SK-N-SH treated with all-trans-retinoic acid at 6 μM for 48 hours (cell line): ENCODE data around the gene ABCC4.

Experiments
- ATAC-seq: fragments of 200-7000 bp; cut with Tn5 transposase; 3 replicates; pipeline ENCODE4 v1.9.1; 2020; ENCODE audit warnings: mild to moderate bottlenecking, moderate library complexity
- ARNTL ChIP-seq: fragments of 450-650 bp; formaldehyde crosslinking; IDR thresholded peaks from 2 replicates; pipeline ENCODE4 v1.5.0; 2020; ENCODE audit warnings: low read depth, mild to moderate bottlenecking, moderate library complexity, borderline replicate concordance
- BACH2 ChIP-seq: fragments of 250-450 bp; sonication (Bioruptor Pico); IDR thresholded peaks from 2 replicates; pipeline ENCODE4 v1.9.0; 2021; ENCODE audit warnings: mild to moderate bottlenecking, borderline replicate concordance
- CSDC2 ChIP-seq: fragments of 250-450 bp; sonication (Bioruptor Pico); IDR thresholded peaks from 2 replicates; pipeline ENCODE4 v1.5.0; 2020; ENCODE audit warnings: mild to moderate bottlenecking, moderate library complexity
- ESRRG ChIP-seq: fragments of 250-450 bp; sonication (Bioruptor Pico); IDR thresholded peaks from 2 replicates; pipeline ENCODE4 v1.6.1; 2021; ENCODE audit warnings: mild to moderate bottlenecking
- GLIS3 ChIP-seq: fragments of 250-450 bp; sonication (Bioruptor Pico); IDR thresholded peaks from 2 replicates; pipeline ENCODE4 v1.5.0; 2020; ENCODE audit warnings: mild to moderate bottlenecking, moderate library complexity
- OSR1 ChIP-seq: fragments of 250-450 bp; sonication (Bioruptor Pico); IDR thresholded peaks from 2 replicates; pipeline ENCODE4 v1.8.0; 2022; ENCODE audit warnings: moderate library complexity, mild to moderate bottlenecking, inconsistent platforms
- PPARA ChIP-seq: fragments of 250-450 bp; sonication (Bioruptor Pico); IDR thresholded peaks from 2 replicates; pipeline ENCODE4 v1.5.0; 2020; ENCODE audit warnings: mild to moderate bottlenecking, borderline replicate concordance
- RARB ChIP-seq: fragments of 250-450 bp; sonication (Bioruptor Pico); IDR thresholded peaks from 2 replicates; pipeline ENCODE4 v1.8.0; 2021; ENCODE audit warnings: mild to moderate bottlenecking, moderate library complexity
- TCF4 ChIP-seq: fragments of 250-450 bp; sonication (Bioruptor Pico); IDR thresholded peaks from 2 replicates; pipeline ENCODE4 v1.8.0; 2021; ENCODE audit warnings: mild to moderate bottlenecking, moderate library complexity, borderline replicate concordance
- TOX ChIP-seq: fragments of 250-450 bp; sonication (Bioruptor Pico); IDR thresholded peaks from 2 replicates; pipeline ENCODE4 v1.8.0; 2021; ENCODE audit warnings: mild to moderate bottlenecking, moderate library complexity, borderline replicate concordance
- ZC3H10 ChIP-seq: fragments of 250-450 bp; sonication (Bioruptor Pico); IDR thresholded peaks from 2 replicates; pipeline ENCODE4 v1.5.1; 2021; ENCODE audit warnings: mild to moderate bottlenecking, moderate library complexity
- ZFP3 ChIP-seq: fragments of 250-450 bp; sonication (Bioruptor Pico); IDR thresholded peaks from 2 replicates; pipeline ENCODE4 v1.5.0; 2020; ENCODE audit warnings: mild to moderate bottlenecking, moderate library complexity
- ZFP30 ChIP-seq: fragments of 450-650 bp; formaldehyde crosslinking; IDR thresholded peaks from 2 replicates; pipeline ENCODE4 v1.5.0; 2022; ENCODE audit warnings: mild to moderate bottlenecking, moderate library complexity
- ZNF565 ChIP-seq: fragments of 450-650 bp; formaldehyde crosslinking; conservative IDR thresholded peaks from 2 replicates; pipeline ENCODE4 v1.5.0; 2020; ENCODE audit warnings: low read depth, mild to moderate bottlenecking, moderate library complexity
- ZNF70 ChIP-seq: fragments of 450-650 bp; formaldehyde crosslinking; IDR thresholded peaks from 2 replicates; pipeline ENCODE4 v1.5.0; 2020; ENCODE audit warnings: mild to moderate bottlenecking, moderate library complexity
- ZNF8 ChIP-seq: fragments of 450-650 bp; formaldehyde crosslinking; IDR thresholded peaks from 2 replicates; pipeline ENCODE4 v1.5.0; 2020; ENCODE audit warnings: mild to moderate bottlenecking, moderate library complexity
- TF ChIP-seq, protein P1 (sequence below): fragments of 250-450 bp; sonication (Bioruptor Pico); IDR thresholded peaks from 2 replicates; pipeline ENCODE4 v1.8.0; 2021; ENCODE audit warnings: low read depth, mild to moderate bottlenecking, moderate library complexity, borderline replicate concordance
- TF ChIP-seq, protein P2 (sequence below): fragments of 250-450 bp; sonication (Bioruptor Pico); IDR thresholded peaks from 2 replicates; pipeline ENCODE4 v1.5.1; 2021; ENCODE audit warnings: mild to moderate bottlenecking, moderate library complexity
- TF ChIP-seq, protein P3 (sequence below): fragments of 250-450 bp; sonication (Bioruptor Pico); IDR thresholded peaks from 2 replicates; pipeline ENCODE4 v1.5.0; 2020; ENCODE audit warnings: mild to moderate bottlenecking, moderate library complexity
- TF ChIP-seq, protein P4 (sequence below): fragments of 250-450 bp; sonication (Bioruptor Pico); IDR thresholded peaks from 2 replicates; pipeline ENCODE4 v1.5.1; 2020; ENCODE audit warnings: low read depth, mild to moderate bottlenecking, moderate library complexity

The ABCC4 gene

DNA sequence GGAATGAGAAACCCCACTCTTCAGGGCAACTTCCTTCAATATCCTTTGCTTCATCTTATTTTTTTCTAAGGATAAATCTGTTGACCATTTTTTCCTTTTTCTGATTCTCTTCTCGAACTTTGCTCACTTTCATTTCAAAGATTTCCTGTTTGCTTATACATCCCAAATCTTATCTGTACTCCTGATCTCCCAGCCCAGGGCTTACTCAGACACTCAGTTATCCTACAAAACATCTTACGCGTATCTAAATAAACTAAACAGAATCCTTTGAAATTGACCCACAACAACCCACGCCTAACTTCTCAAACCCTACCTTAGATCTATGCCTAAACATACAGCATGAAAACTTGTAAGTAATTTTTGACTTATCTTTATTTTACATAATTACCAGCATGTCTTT lies 179.2 kb downstream of the ABCC4 start (continued):
- TF ChIP-seq, protein P1, sequence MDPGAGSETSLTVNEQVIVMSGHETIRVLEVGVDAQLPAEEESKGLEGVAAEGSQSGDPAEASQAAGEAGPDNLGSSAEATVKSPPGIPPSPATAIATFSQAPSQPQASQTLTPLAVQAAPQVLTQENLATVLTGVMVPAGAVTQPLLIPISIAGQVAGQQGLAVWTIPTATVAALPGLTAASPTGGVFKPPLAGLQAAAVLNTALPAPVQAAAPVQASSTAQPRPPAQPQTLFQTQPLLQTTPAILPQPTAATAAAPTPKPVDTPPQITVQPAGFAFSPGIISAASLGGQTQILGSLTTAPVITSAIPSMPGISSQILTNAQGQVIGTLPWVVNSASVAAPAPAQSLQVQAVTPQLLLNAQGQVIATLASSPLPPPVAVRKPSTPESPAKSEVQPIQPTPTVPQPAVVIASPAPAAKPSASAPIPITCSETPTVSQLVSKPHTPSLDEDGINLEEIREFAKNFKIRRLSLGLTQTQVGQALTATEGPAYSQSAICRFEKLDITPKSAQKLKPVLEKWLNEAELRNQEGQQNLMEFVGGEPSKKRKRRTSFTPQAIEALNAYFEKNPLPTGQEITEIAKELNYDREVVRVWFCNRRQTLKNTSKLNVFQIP (CRISPR knock-in tag) = no peak
- no peak for TF ChIP-seq TCF4 (CRISPR knock-in tag)

DNA sequence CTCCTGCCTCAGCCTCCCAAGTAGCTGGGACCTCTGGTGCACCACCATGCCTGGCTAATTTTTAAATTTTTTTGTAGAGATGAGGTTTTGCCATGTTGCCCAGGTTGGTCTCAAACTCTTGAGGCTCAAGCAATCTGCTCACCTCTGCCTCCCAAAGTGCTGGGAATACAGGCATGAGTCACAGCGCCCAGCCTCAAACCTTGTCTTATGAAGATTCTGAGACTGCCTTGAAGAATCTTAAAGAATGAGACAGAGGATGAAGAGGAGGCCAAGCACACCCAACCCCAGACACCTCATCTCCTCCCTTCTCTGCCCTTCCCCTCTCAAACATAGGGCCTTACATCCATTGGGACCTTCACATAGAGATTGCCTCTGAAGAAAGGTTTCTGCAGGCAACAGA lies 179.7 kb downstream of the ABCC4 start:
- no peak for TF ChIP-seq GLIS3
- no peak for TF ChIP-seq BACH2 (CRISPR knock-in tag)
- TF ChIP-seq, protein P2, sequence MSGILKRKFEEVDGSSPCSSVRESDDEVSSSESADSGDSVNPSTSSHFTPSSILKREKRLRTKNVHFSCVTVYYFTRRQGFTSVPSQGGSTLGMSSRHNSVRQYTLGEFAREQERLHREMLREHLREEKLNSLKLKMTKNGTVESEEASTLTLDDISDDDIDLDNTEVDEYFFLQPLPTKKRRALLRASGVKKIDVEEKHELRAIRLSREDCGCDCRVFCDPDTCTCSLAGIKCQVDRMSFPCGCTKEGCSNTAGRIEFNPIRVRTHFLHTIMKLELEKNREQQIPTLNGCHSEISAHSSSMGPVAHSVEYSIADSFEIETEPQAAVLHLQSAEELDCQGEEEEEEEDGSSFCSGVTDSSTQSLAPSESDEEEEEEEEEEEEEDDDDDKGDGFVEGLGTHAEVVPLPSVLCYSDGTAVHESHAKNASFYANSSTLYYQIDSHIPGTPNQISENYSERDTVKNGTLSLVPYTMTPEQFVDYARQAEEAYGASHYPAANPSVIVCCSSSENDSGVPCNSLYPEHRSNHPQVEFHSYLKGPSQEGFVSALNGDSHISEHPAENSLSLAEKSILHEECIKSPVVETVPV (CRISPR knock-in tag) = no peak
- no peak for TF ChIP-seq ZC3H10 (CRISPR knock-in tag)
- no peak for ATAC-seq

DNA sequence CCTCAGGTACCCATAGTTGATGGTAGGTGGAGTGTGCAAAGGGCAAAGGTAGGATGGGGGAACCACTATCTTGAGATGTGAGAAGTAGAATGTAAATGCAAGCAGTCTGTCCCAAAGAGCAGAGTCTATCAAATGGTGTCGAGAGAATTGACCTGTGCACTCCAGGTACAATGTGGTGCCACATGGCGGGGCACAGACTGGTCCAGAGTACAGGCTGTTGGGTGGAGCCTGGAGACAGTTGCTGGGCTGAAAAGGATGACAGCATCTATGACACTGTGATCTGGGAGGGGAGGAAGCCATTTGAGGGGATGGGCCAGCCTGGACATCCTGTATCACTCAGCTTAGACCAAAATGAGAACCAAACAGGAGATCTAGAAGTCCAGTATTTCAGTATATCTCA lies 180.6 kb downstream of the ABCC4 start:
- TF ChIP-seq GLIS3 (no peak), ZNF565 (CRISPR knock-in tag) (no peak), RARB (CRISPR knock-in tag) (no peak), ZFP30 (CRISPR knock-in tag) (no peak), ESRRG (no peak), OSR1 (CRISPR knock-in tag) (no peak), ZNF70 (CRISPR knock-in tag) (no peak), ZC3H10 (CRISPR knock-in tag) (no peak), PPARA (CRISPR knock-in tag) (no peak), ZNF8 (CRISPR knock-in tag) (no peak), TCF4 (CRISPR knock-in tag) (no peak), ARNTL (CRISPR knock-in tag) (no peak), CSDC2 (CRISPR knock-in tag) (no peak), BACH2 (CRISPR knock-in tag) (no peak), ZFP3 (CRISPR knock-in tag) (no peak), TOX (no peak)
- TF ChIP-seq, protein P1 (CRISPR knock-in tag) = no peak
- TF ChIP-seq, protein P3, sequence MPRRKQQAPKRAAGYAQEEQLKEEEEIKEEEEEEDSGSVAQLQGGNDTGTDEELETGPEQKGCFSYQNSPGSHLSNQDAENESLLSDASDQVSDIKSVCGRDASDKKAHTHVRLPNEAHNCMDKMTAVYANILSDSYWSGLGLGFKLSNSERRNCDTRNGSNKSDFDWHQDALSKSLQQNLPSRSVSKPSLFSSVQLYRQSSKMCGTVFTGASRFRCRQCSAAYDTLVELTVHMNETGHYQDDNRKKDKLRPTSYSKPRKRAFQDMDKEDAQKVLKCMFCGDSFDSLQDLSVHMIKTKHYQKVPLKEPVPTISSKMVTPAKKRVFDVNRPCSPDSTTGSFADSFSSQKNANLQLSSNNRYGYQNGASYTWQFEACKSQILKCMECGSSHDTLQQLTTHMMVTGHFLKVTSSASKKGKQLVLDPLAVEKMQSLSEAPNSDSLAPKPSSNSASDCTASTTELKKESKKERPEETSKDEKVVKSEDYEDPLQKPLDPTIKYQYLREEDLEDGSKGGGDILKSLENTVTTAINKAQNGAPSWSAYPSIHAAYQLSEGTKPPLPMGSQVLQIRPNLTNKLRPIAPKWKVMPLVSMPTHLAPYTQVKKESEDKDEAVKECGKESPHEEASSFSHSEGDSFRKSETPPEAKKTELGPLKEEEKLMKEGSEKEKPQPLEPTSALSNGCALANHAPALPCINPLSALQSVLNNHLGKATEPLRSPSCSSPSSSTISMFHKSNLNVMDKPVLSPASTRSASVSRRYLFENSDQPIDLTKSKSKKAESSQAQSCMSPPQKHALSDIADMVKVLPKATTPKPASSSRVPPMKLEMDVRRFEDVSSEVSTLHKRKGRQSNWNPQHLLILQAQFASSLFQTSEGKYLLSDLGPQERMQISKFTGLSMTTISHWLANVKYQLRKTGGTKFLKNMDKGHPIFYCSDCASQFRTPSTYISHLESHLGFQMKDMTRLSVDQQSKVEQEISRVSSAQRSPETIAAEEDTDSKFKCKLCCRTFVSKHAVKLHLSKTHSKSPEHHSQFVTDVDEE (CRISPR knock-in tag) = no peak
- TF ChIP-seq, protein P4, sequence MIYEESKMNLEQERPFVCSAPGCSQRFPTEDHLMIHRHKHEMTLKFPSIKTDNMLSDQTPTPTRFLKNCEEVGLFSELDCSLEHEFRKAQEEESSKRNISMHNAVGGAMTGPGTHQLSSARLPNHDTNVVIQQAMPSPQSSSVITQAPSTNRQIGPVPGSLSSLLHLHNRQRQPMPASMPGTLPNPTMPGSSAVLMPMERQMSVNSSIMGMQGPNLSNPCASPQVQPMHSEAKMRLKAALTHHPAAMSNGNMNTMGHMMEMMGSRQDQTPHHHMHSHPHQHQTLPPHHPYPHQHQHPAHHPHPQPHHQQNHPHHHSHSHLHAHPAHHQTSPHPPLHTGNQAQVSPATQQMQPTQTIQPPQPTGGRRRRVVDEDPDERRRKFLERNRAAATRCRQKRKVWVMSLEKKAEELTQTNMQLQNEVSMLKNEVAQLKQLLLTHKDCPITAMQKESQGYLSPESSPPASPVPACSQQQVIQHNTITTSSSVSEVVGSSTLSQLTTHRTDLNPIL (CRISPR knock-in tag) = no peak
- no peak for ATAC-seq
